Right renal cortex interstitium (tissue), 3 donors: ENCODE measurements around the gene ACIN1. TPM values are rescaled to one million over a fixed set of nuclear protein-coding genes. Genes with fewer than 3 reads are reported as not detected.
A peak's percentile ranks its signal among the peaks of the same experiment; 100 is the strongest.
"Not testable (repeated sequence)": the region's sequence is repeated elsewhere in the genome, so short reads cannot be mapped to it uniquely, and the experiment has no call there.

Experiments
- DNase-seq, 3 donors: peaks; one replicate each; pipeline ENCODE4 v3.0.0-alpha.2; 2013; ENCODE audit warnings: low read depth in 3 of 3, low spot score in 2 of 3
- polyA plus RNA-seq, 3 donors: library from polyadenylated mRNA; unstranded; fragments of 120-200 nt; gene quantifications; one replicate each; pipeline ENCODE4 v1.2.1, GENCODE V29; 2013; ENCODE audit not compliant: insufficient read length in 3 of 3

The ACIN1 gene
- polyA plus RNA-seq, 3 donors = 201 to 227 (median 206) TPM

DNA sequence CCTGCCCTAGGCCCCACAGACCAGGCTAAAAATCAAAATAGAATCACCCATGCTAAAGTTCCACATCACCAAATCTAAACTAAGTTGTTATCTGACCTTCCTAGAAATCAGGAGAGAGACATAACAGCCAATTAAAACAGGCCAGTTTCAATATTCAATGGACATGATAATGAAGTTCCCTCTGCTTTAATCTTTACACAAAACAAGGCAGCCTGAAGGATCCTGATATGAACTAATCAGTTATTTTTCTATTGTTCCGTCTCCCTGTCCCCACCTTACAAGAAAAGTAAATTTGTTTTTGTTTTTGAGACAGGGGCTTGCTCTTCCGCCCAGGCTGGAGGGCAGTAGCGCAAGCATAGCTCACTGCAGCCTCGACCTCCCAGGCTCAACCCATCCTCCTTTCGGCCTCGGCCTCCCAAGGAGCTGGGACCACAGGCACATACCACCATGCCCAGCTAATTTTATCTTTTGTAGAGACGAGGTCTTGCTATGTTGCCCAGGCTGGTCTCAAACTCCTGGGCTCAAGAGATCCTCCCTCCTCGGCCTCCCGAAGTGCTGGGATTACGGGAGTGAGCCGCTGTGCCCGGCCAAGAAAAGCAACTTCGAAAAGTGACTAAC is 29.5 kb upstream of the ACIN1 start:
- no peak for DNase-seq

DNA sequence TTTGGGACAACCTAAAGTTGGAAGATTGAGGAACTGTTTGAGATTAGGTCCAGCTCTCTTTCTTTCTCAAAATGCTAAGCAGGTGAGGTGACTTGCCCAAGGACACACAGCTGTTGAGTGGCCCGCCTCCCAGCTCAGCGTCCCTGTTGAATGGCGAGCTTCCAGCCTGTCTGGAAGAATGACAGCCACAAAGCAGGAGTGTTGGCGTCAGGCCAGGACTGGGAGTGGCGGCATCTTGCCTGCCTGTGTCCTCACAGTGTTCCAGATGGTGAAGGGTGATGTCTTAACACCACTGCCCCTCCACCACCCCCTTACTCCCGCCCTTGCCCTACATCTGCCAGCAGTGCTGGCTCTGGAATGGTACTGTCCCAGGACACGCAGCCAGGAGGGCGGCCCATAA is 28.5 kb upstream of the ACIN1 start:
- no peak for DNase-seq

DNA sequence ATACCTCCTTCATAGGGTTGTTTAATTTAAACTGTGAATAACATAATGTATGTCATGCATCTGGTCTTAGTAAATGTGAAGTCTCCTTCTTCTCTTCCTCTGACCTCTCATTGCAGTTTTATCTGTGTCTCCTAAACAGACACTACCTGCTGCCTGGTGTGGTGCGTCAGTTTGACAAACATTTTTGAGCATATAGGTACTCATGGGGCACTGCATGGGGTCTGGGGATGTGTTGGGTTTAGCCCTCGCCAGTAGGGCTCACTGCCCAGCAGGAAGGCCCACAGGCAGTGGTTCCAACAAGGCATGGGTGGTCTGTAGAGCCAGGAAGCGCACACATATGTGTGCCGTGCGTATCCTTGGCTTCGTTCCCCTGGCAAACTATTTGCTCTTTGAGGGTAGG is 27.1 kb upstream of the ACIN1 start:
- DNase-seq = no peak

DNA sequence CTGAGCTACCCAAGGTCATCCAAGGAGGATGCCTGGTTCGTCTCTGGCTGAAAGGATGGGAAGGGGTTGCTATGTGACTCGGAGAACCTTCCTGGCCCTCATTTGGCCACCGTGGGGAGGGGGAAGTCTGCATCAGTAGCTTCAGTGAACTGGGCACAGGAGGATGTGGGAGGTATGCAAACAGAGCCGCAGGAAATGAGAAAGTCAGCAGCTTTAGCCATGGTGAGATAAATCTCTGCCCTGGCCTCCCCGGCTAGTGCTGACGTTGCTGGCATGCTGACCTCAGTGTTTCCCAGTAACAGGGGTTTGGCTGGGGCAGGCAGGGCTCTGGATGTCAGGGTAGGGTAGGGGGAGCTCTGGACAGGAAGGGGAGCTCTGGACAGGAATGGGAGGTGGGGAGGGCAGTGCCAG is 26.4 kb upstream of the ACIN1 start:
- DNase-seq = peak in 2 of 3 donors; percentile 18 to 60

DNA sequence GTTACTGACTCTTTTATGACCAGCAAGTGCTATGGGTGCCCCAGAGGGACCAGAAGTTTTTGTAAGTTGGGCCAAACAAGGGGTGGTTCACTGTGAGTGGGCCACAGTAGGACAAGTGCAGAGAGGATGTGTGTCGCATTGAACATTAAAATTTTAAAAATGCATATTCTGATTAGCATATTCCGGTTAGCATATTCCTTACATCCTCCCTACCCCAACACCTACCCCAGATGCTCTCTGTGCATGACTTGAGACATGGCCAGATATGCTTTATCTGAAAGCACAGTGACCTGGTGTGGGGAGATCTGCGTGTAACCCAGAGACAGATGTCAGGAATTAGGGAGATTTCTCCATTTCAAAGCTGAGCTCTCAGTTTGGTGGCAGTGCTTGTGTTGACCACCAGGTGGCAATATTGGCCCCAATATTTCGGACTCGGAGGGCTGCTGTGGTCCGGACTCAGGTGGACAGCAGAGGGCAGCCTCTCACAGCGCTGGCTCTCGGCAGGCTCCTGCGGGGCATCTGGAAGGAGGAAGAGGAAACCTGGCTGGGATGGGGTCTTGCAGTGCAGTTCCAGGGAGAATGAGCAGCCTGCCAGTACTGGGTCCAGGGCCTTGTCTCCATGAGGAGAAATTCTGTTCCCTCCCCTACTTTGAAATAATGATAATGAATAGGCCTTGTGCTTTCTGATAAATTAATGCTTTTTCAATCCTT is 25.8 kb upstream of the ACIN1 start:
- peak; percentile 80 to 83 (median 83) for DNase-seq

DNA sequence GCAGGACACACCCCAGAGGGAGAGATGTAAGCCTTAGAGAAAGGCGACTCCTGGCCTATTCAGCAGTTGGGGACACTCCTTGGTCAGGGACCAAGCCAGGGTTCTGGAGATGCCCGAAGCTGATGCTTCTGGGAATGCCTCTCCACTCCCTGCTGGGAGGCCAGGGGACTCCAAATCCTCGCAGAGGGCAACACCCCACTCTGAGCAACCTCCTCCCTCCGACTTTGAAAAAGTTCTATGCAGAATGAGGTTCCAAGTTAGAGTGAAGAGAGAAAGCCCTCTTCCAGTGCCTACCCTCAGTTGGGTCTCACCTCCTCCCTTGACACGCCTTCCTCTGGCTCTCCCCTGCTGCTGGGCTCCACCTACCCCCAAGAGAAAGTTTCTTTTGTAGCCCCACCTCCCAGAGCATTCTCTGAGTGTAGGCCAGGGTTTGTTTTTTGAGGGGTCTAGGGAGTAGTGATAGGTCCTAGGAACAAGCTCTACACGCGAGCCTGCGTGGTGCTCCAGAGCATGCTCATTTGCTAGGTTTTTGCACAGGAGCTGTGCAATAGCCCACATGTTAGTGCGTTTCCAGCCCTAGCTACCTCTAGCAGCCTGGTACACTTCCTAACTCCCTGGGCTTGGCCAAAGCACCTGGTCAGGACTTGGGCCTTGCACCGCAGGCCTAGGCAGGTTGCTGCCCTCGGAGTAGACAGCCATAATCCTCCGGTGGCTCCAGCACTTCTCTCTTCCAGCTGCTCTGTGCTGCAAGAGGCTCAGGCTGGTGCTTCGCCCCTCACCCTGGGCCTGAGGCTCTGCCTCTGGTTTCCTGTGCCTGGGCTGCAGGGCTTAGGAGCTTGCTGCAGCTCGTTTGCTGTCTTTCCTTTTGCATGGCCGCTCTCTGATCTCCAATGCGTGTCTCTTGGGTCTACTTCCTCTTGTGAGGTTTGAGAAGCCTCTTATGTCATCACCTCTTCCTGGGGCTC is 24.7 kb upstream of the ACIN1 start:
- DNase-seq = no peak

DNA sequence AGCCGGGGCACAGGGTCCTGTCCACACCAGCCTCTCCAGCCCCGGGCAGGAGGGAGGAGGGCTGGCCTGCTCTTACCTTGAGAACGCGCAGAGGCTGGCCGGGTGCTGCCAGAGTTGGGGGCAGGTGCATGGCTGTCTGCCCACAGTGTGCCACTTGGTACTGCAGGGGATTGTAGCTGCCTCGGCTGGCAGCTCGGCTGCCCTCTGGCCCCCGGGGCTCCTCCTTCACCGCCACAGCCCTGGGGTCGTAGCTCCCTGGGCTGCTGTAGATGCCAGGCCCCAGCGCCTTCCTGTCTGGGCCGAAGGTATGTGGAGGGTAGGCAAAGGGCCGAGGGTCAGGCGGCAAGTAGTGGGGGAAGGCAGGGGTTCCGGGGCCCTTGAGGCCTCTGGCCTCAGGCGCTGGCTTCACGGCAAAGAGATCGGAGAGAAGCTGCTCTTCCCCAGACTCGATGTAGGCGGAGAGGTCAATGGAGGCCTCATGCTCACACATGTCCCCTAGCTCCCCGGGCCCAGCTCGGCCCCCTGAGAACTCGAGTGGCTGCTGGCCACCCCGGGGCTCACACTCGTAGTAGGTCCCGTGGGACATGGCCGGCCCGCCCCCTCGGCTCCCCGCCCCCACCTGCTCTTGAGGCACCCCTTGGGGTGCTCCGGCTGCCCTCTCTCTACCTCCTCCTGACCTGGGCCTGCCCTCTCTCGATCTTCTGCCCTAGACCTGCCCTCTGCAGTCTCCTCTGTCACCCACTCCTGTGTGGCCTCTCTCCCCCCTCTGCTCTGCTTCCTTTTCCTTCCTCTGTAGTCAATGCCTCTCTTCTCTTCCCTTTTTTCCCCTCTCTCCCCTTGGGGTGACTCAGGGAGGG is 23.8 kb upstream of the ACIN1 start, which contains the start of gene CEBPE:
TSS of gene CEBPE (minus strand) at position 750 of the 857 bp plus-strand sequence. CDS start at position 586, 164 bp downstream.
- DNase-seq = no peak

DNA sequence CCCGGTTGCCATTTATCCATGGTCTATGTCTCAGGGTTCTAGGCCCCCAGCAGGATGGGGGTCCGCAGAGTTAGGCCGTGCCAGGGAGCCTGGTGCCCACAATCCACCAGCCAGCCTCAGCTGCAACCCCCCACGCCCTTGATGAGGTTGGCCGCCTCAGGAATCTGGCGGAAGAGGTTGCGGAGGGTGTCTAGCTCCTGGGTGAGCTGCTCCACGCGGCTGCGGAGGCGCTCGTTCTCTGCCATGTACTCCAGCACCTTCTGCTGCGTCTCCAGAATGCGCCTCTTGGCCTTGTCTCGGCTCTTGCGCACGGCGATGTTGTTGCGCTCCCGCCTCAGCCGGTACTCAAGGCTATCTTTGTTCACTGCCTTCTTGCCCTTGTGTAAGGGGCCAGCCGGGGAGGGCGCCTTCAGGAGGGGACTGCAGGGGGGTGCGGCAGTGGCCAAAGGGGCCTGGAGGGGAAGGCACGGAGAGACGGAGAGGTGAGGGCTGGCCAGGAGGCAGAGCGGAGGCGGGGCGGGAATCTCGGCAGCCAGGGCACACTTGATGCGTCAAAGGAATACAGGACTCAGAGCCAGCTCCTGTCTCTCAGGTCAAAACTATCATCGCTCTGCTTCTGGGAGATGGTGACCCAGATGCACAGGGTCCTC is 22.6 kb upstream of the ACIN1 start:
- no peak for DNase-seq

DNA sequence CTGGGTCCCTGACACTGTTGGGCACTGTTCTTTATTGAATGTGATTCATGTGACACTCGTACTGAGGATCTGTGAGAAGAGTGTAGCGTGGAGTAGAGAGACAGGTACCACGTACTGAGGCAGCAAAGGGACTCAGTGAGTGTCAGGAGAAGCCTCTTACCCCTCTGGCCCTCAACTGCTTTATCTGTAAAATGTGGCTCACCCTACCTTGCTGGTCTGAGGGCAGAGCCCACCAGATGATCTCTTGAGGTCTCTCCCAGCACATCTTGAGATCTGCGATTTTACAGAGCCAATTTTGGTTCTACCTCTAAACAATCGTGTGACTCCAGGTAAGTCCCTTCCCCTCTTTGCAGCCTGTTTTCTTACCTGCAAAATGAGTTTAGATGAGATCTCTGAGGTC is 21.0 kb upstream of the ACIN1 start:
- DNase-seq = no peak

DNA sequence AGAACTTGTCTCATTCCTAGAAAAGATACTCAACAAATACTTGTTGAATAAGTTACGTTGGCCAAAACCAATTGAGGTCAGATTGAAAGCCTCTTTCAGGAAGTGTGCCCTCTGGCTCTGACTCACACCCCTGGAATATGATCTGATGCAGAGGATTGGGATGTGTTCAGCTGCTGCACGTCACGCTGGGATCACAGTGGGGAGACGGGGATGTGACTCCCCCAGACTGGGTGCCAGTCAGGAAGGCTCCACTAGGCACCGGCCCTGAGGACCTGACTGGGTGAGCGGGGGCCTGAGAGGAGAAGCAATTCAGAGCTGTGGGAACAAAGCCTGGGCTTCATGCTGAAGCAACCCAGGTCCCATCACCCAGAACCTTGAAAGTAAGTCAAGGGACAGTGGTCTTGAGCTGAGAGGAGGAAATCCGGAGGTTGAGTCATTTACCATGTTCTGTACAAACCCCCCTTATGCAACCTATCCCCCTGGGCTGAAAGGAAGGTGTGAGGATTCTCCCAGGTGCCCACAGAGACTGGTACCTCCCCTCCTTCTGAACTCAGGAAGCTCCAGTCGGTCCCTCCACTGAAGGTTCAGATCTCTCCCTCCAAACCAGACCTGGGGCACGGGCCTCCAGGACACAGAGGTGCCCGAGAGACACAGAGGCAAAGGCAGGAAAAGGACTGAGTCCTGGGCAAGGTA is 20.2 kb upstream of the ACIN1 start:
- DNase-seq = no peak

DNA sequence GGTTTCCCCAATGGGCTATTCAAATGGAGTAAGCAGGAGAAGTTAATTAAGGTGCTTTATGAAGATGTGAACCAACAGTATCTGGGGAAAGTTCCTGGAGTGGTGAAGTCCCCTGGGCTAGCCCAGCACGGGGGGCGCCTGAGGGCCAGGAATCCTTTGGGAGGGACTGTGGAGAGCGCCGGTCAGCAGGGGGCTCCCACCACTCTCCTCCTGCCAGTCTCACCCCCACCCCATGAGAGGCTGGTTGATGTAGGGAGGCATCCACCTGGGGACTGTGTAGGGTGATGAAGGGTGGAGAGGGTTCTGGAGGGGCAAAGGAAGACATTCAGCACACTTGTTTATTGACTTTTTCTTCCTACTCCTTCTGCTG is 19.7 kb upstream of the ACIN1 start:
- DNase-seq = no peak

DNA sequence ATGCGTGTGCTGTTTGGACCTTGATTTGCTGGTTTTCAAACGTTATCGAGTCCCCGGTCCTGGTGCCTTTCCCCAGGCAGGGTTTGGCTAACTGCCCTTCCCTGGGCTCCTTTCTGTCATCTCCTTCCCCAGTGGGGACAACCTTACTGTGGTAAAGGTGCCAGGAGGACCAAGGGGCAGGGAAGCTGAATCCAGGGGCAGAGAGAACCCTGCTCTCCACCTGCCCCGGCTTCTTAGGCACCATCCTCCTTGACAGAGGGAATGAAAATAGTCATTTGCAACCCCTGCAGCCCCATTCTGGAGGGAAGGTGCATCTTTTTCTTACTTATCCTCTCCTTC is 19.2 kb upstream of the ACIN1 start:
- no peak for DNase-seq

DNA sequence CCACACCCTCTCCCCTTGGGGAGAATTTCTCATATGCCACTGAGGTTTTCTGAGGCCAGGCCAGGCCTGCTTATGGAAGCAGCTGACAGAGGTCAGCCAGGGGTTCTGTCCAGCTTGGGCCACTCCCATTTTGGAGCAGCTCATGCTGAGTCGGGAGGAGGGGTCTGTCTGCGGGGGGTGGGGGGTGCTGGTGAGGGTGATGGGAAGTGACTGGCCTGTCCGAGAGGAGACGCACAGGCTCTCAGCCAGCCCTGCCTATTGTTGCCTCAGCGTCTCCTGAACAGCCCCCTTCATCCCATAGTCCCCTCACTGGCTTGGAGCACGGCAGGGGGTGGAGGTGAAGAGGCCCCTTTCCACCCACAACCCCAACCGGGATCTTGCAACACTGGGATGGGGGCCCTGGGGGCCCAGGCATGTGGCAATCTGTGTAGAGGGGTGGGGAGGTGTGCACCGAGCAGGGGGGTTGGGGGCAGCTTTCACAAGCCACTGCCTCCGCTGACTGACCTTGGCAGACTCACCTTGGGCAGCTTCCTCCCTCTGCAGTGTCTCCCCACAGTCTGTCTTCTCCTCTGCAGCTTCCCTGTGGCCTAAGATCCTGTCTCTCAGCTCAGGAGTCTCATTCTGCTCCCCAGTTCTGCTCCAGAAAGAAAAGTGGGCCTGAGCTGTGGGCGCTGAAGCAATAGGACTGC is 18.6 kb upstream of the ACIN1 start:
- DNase-seq = no peak

DNA sequence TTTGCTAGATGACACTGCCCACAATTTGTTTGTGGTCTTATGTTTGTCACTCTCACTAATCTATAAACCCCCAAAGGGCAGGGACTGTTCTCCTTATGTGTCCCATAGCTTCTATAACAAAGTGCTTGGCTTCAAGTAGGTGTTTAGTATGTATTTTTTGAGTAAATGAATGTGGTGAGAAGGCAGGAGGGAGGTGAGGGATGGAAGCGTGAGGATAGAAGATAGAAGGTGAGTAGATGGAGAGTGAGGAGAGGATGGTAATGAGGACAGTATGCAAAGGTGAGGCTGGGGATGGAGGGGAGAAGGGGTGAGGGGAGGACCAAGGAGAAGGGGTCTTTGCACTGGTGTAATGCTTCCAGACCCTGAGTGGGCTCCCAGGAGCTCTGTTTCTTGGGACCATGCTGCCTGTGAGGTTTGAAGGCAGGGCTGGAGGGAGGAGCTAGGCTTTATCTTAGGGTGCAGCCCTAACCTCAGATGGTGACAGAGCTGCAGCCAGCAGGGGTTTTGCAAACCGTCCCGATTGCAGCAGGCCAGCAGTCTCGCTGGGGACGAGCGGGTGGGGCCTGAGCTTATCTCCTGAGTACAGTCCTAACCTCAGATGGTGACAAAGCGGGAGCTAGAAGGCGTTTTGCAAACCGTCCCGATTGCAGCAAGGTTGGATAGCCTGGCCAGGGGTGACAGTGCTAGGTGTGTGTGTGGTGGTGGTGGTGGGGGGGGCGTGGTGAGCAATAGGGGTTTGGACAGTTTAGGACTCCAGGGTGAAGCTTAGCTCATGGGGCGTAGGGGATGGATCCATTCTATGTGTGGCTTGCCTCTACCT is 17.6 kb upstream of the ACIN1 start:
- no peak for DNase-seq

DNA sequence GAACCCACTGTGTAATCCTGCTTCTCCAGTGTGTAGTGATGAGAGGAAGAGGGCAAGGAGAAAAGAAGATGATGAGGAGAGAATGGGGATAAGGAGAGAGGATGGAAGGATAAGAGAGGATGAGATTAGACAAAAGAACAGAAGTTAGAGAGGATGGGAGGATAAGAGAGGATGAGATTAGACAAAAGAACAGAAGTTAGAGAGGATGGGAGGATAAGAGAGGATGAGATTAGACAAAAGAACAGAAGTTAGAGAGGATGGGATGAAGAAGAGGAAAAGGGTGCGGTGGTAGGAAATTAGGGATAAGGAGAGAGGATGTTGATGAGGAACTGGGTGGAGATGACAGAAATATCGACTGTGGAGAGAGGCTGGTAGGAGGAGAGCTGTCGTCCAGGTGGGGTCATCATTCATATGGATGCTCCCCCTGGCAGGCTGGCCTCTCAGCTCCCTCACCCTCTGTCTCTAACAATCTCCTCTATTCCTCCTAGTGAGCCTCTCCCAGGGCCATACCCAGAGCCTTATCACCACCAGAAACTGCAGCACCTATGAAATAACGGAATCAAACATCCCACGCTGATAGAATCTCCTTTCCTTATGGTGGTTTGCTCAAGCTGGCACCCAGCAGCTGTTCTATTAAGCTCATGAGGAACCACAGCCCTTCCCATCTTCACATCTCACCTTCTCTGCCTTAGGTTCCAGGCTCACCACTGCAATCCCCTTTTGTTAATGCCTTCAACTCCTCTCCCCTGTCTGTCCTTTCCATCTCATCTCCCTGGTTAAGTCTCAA is 15.8 kb upstream of the ACIN1 start:
- no peak for DNase-seq

DNA sequence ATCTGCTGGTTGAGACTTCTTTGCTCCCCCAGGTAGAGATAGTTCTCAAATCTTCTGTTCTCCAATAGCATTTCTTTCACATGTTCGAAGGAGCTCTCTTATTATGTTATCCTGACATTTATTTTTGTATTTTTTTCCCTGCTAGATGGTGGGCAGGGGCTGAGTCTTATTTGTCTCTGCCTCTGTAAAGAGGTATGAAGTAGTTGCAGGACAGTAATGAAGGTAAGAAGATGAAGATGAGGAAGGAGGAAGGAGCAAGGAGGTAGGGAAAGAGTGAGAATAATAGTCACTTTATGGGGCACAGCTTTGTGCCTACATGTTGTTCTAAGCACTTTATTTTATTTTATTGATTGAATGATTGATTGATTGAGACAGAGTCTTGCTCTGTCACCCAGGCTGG is 14.8 kb upstream of the ACIN1 start:
- DNase-seq = no peak

DNA sequence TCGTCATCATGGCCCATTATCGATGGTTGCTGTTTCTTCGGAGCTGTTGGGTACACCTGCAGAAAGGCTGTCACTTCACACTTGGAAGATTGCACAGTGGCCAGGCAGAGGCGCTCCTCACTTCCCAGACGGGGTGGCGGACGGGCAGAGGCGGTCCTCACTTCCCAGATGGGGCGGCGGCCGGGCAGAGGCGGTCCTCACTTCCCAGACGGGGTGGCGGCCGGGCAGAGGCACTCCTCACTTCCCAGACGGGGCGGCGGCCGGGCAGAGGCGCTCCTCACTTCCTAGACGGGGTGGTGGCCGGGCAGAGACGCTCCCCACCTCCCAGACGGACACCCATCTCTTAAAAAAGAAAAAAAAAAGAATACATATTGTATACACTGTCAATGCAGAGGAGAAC is 13.2 kb upstream of the ACIN1 start:
- DNase-seq = not testable (repeated sequence)
